DOHH2 (cell line): Measurements from ENCODE around the gene MTFR1L.
A peak's percentile ranks its signal among the peaks of the same experiment; 100 is the strongest.

Experiments used
- H3F3A ChIP-seq: fragments of 200-600 bp; sonication (generic), shearing (Covaris generic); 2 replicates; pipeline ENCODE4 v1.6.0; 2016; ENCODE audit warnings: antibody characterized with exemption, mild to moderate bottlenecking; ENCODE audit not compliant: control insufficient read depth, insufficient read depth
- H3K27ac ChIP-seq: fragments of 200-600 bp; sonication (generic); 2 replicates; pipeline ENCODE4 v1.5.1; 2014; ENCODE audit warnings: low read depth, mild to moderate bottlenecking, low read length, moderate library complexity
- H3K27me3 ChIP-seq: fragments of 200-600 bp; sonication (generic); 2 replicates; pipeline ENCODE4 v1.6.1; 2014; ENCODE audit warnings: mild to moderate bottlenecking, low read length, mixed read lengths; ENCODE audit not compliant: control insufficient read depth
- H3K36me3 ChIP-seq: fragments of 200-600 bp; sonication (generic); 2 replicates; pipeline ENCODE4 v1.6.1; 2014; ENCODE audit warnings: mild to moderate bottlenecking, low read length, moderate library complexity, mixed read lengths; ENCODE audit not compliant: control insufficient read depth
- H3K4me1 ChIP-seq: fragments of 200-600 bp; sonication (generic); 2 replicates; pipeline ENCODE4 v1.6.1; 2014; ENCODE audit warnings: mild to moderate bottlenecking, low read length, mixed read lengths; ENCODE audit not compliant: control insufficient read depth
- H3K4me2 ChIP-seq: fragments of 200-600 bp; sonication (generic); 2 replicates; pipeline ENCODE4 v1.6.0; 2014; ENCODE audit warnings: mild to moderate bottlenecking, low read length, moderate library complexity
- H3K4me3 ChIP-seq: fragments of 200-600 bp; sonication (generic); 2 replicates; pipeline ENCODE4 v1.5.1; 2014; ENCODE audit warnings: mild to moderate bottlenecking, low read length, mixed read lengths
- H3K79me2 ChIP-seq: fragments of 200-600 bp; sonication (generic); 2 replicates; pipeline ENCODE4 v1.6.1; 2014; ENCODE audit warnings: mild to moderate bottlenecking, low read length, mixed read lengths; ENCODE audit not compliant: control insufficient read depth
- H3K9me2 ChIP-seq: fragments of 200-600 bp; sonication (generic); replicated peaks from 2 replicates; pipeline ENCODE4 v1.6.1; 2014; ENCODE audit warnings: mild to moderate bottlenecking, low read length, mixed read lengths; ENCODE audit not compliant: control insufficient read depth
- H3K9me3 ChIP-seq: fragments of 200-600 bp; sonication (generic); 2 replicates; pipeline ENCODE4 v1.6.1; 2014; ENCODE audit warnings: antibody characterized with exemption, low read length, mixed read lengths; ENCODE audit not compliant: control insufficient read depth, insufficient read depth
- H4K20me1 ChIP-seq: fragments of 200-600 bp; sonication (generic); 2 replicates; pipeline ENCODE4 v1.6.0; 2014; ENCODE audit warnings: low read depth, mild to moderate bottlenecking, antibody characterized with exemption, low read length, moderate library complexity; ENCODE audit not compliant: control insufficient read depth, insufficient read depth
- CTCF ChIP-seq: fragments of 200-600 bp; sonication (generic); IDR thresholded peaks from one replicate; pipeline ENCODE4 v1.5.1; 2014; ENCODE audit warnings: antibody characterized with exemption, mild to moderate bottlenecking, low read depth, low read length; ENCODE audit not compliant: poor library complexity, severe bottlenecking
- EZH2phosphoT487 ChIP-seq: fragments of 200-600 bp; sonication (generic); IDR thresholded peaks from 2 replicates; pipeline ENCODE4 v1.6.1; 2017; ENCODE audit warnings: borderline replicate concordance, mild to moderate bottlenecking, antibody characterized with exemption, low read length, moderate library complexity, mixed read lengths

MTFR1L gene

GRCh38 chr1:25819491-25820246 lies at the start of gene MTFR1L:
TSS of gene MTFR1L (plus strand) at chr1:25819954. CDS start at chr1:25823105, 3,151 bp downstream.
- peak within 1 kb of the TSS; percentile 86 for H3K4me2 ChIP-seq
- no peaks in the 10 kb centered on the region for H3K9me3 ChIP-seq
- H3F3A ChIP-seq, result no peaks in the 10 kb centered on the region; the same call in 1 of the 2 replicates
- peaks cover 22% of the 10 kb centered on the region for H3K79me2 ChIP-seq
- H3K4me3 ChIP-seq, result peak within 1 kb of the TSS; percentile 86
- H3K9me2 ChIP-seq, result no peaks in the 10 kb centered on the region
- peaks cover 28% of the 10 kb centered on the region for H3K4me1 ChIP-seq
- no peak for TF ChIP-seq EZH2phosphoT487
- no peak for TF ChIP-seq CTCF
- H3K27me3 ChIP-seq, result no peaks in the 10 kb centered on the region
- peaks cover 3% of the 10 kb centered on the region for H3K36me3 ChIP-seq
- peak within 1 kb of the TSS; percentile 71 for H3K27ac ChIP-seq
- no peaks in the 10 kb centered on the region for H4K20me1 ChIP-seq

GRCh38 chr1:25770541-25771220 lies 49.1 kb upstream of the MTFR1L start:
- no peaks in the 10 kb centered on the region for H3F3A ChIP-seq
- peaks cover 14% of the 10 kb centered on the region for H3K4me1 ChIP-seq
- no peak for TF ChIP-seq CTCF

GRCh38 chr1:25771221-25772114 lies 48.3 kb upstream of the MTFR1L start:
- H3K4me2 ChIP-seq, result no peak overlapping the region
- peaks cover 14% of the 10 kb centered on the region for H3K4me1 ChIP-seq
- no peaks in the 10 kb centered on the region for H4K20me1 ChIP-seq
- H3F3A ChIP-seq, result no peaks in the 10 kb centered on the region
- no peaks in the 10 kb centered on the region for H3K9me2 ChIP-seq
- no peaks in the 10 kb centered on the region for H3K9me3 ChIP-seq
- no peaks in the 10 kb centered on the region for H3K79me2 ChIP-seq
- no peak overlapping the region for H3K4me3 ChIP-seq
- TF ChIP-seq EZH2phosphoT487, result no peak
- no peak for TF ChIP-seq CTCF
- no peaks in the 10 kb centered on the region for H3K36me3 ChIP-seq
- no peak overlapping the region for H3K27ac ChIP-seq
- peaks cover 38% of the 10 kb centered on the region for H3K27me3 ChIP-seq

More at GRCh38 chr1:25770541-25771220, 49.1 kb upstream of the MTFR1L start:
- H3K9me3 ChIP-seq, result no peaks in the 10 kb centered on the region
- H4K20me1 ChIP-seq, result no peaks in the 10 kb centered on the region
- peaks cover 37% of the 10 kb centered on the region for H3K27me3 ChIP-seq
- H3K9me2 ChIP-seq, result no peaks in the 10 kb centered on the region
- no peak overlapping the region for H3K27ac ChIP-seq
- no peak overlapping the region for H3K4me3 ChIP-seq
- H3K79me2 ChIP-seq, result no peaks in the 10 kb centered on the region
- no peak overlapping the region for H3K4me2 ChIP-seq
- no peaks in the 10 kb centered on the region for H3K36me3 ChIP-seq
